Measurements from ENCODE around the gene TNS1. TPM values are rescaled to one million over a fixed set of nuclear protein-coding genes. Genes with fewer than 3 reads are reported as not detected.

TNS1 gene
- total RNA-seq, 2 donors from 2014 or later, result 3.3 to 4.2 TPM

DNA sequence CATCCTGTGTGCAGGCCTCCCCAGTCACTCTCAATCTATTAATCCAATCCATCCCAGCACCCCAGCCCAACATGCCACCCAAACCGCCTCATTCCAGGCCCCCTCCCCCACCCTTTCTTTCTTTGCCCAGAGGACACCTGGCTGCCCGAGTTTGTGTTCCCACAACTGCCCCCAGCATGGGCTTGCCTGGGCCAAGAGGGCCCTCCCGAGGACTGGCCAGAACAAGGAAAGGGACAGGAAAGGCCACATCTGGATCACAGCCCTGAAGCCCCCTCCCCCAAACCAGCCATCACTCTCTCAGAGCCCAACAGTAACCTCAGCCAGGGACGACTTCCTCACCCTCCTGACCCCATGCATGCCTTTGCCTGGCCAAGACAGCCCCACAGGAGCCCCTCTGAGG is 1.2 kb downstream of the TNS1 start:
- no peak for DNase-seq
- no peak overlapping the region for H3K9ac ChIP-seq (ENCODE audit: extremely low read depth, low read length, poor library complexity, severe bottlenecking)
- H3K9me3 ChIP-seq (ENCODE audit: control insufficient read depth, low read length), result no peaks in the 10 kb centered on the region
- H3K36me3 ChIP-seq (ENCODE audit: control insufficient read depth, insufficient read depth, low read length), result no peaks in the 10 kb centered on the region
- Mint-ChIP-seq H3K9me3 (no peaks in the 10 kb centered on the region), H3K4me1 (peaks cover 3% of the 10 kb centered on the region), H3K27ac (no peak overlapping the region), H3K36me3 (ENCODE audit: low read depth) (no peaks in the 10 kb centered on the region), H3K4me3 (no peak overlapping the region), H3K27me3 (ENCODE audit: insufficient read depth) (peaks cover 6% of the 10 kb centered on the region)
- H3K4me1 ChIP-seq (ENCODE audit: control insufficient read depth, insufficient read depth, low read length), result no peaks in the 10 kb centered on the region
- no peak overlapping the region for H3K4me3 ChIP-seq (ENCODE audit: low read length)
- WGBS, 2 experiments (ENCODE audit: insufficient coverage in 1 of 2, insufficient read length in 1 of 2), result 63 to 69% methylated on average over 2 to 4 of the region's 4 CpGs
- TF ChIP-seq, protein P1, sequence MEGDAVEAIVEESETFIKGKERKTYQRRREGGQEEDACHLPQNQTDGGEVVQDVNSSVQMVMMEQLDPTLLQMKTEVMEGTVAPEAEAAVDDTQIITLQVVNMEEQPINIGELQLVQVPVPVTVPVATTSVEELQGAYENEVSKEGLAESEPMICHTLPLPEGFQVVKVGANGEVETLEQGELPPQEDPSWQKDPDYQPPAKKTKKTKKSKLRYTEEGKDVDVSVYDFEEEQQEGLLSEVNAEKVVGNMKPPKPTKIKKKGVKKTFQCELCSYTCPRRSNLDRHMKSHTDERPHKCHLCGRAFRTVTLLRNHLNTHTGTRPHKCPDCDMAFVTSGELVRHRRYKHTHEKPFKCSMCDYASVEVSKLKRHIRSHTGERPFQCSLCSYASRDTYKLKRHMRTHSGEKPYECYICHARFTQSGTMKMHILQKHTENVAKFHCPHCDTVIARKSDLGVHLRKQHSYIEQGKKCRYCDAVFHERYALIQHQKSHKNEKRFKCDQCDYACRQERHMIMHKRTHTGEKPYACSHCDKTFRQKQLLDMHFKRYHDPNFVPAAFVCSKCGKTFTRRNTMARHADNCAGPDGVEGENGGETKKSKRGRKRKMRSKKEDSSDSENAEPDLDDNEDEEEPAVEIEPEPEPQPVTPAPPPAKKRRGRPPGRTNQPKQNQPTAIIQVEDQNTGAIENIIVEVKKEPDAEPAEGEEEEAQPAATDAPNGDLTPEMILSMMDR (conservative IDR thresholded peaks at IDR 0.05), result no peak
- H3K27me3 ChIP-seq (ENCODE audit: control insufficient read depth, insufficient read depth, low read length, poor library complexity, severe bottlenecking), result no peaks in the 10 kb centered on the region
- H3K27ac ChIP-seq (ENCODE audit: low read depth, low read length), result no peak overlapping the region

DNA sequence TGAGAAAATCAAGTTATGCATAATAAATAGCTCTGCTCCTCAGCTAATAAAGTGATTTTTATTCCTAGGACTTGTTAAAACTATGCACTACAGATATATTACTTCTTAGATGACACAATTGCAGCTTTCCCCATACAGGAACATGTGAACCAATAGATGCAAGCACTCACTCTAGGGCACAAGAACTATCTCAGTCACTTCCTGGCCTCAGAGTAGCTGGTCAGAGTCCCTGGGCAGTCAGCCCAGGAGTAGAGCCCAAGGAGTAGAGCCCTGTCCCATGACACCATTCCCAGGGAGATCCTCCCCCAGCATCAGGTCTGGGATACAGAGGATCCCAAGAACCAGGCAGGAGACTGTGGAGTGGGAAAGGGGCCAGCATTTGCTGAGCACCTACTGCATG is 2.7 kb downstream of the TNS1 start:
- Histone ChIP-seq H3K27ac (ENCODE audit: low read depth, low read length) (no peak overlapping the region), H3K36me3 (ENCODE audit: control insufficient read depth, insufficient read depth, low read length) (no peaks in the 10 kb centered on the region), H3K4me1 (ENCODE audit: control insufficient read depth, insufficient read depth, low read length) (no peaks in the 10 kb centered on the region), H3K9me3 (ENCODE audit: control insufficient read depth, low read length) (no peaks in the 10 kb centered on the region), H3K9ac (ENCODE audit: extremely low read depth, low read length, poor library complexity, severe bottlenecking) (no peak overlapping the region), H3K4me3 (ENCODE audit: low read length) (no peak overlapping the region), H3K27me3 (ENCODE audit: control insufficient read depth, insufficient read depth, low read length, poor library complexity, severe bottlenecking) (no peaks in the 10 kb centered on the region)
- H3K9me3 Mint-ChIP-seq, result no peaks in the 10 kb centered on the region
- peaks cover 6% of the 10 kb centered on the region for H3K4me1 Mint-ChIP-seq
- H3K27ac Mint-ChIP-seq, result no peak overlapping the region
- H3K36me3 Mint-ChIP-seq (ENCODE audit: low read depth), result no peaks in the 10 kb centered on the region
- H3K4me3 Mint-ChIP-seq, result no peak overlapping the region
- peaks cover 6% of the 10 kb centered on the region for H3K27me3 Mint-ChIP-seq (ENCODE audit: insufficient read depth)
- DNase-seq, result no peak
- TF ChIP-seq, protein P1 (conservative IDR thresholded peaks at IDR 0.05), result no peak

DNA sequence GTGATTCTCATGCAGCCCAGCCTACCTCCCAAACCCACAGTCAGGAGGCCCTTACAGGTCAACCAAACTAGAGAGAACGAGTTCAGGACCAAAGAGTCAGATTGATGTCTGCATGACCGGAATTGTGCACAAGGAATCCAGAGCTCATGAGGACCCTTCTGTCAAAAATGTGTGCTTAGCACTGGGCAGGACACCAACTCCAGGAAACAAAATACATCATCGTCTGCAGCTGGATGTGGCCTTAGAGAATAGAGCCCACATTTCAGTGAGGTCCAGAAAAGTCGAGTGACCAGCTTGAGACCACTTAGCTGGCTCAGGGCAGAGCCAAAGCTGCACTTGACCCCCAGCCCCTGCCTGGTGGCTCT is 3.2 kb downstream of the TNS1 start:
- H3K36me3 Mint-ChIP-seq (ENCODE audit: low read depth), result no peaks in the 10 kb centered on the region
- Histone ChIP-seq H3K36me3 (ENCODE audit: control insufficient read depth, insufficient read depth, low read length) (no peaks in the 10 kb centered on the region), H3K27me3 (ENCODE audit: control insufficient read depth, insufficient read depth, low read length, poor library complexity, severe bottlenecking) (no peaks in the 10 kb centered on the region), H3K4me3 (ENCODE audit: low read length) (no peak overlapping the region), H3K27ac (ENCODE audit: low read depth, low read length) (no peak overlapping the region), H3K4me1 (ENCODE audit: control insufficient read depth, insufficient read depth, low read length) (no peaks in the 10 kb centered on the region), H3K9me3 (ENCODE audit: control insufficient read depth, low read length) (no peaks in the 10 kb centered on the region), H3K9ac (ENCODE audit: extremely low read depth, low read length, poor library complexity, severe bottlenecking) (no peak overlapping the region)
- peaks cover 9% of the 10 kb centered on the region for H3K4me1 Mint-ChIP-seq
- peaks cover 6% of the 10 kb centered on the region for H3K27me3 Mint-ChIP-seq (ENCODE audit: insufficient read depth)
- no peak overlapping the region for H3K4me3 Mint-ChIP-seq
- no peak overlapping the region for H3K27ac Mint-ChIP-seq
- H3K9me3 Mint-ChIP-seq, result no peaks in the 10 kb centered on the region
- no peak for DNase-seq
- 87 to 89% methylated on average over 4 of the region's 4 CpGs for WGBS, 2 experiments (ENCODE audit: insufficient coverage in 1 of 2, insufficient read length in 1 of 2)
- TF ChIP-seq, protein P1 (conservative IDR thresholded peaks at IDR 0.05), result no peak
